Kidney (tissue), 14 donors: Measurements from ENCODE around the gene ME3. TPM values are rescaled to one million over a fixed set of nuclear protein-coding genes. Genes with fewer than 3 reads are reported as not detected.

Experiments
- DNase-seq, 5 donors: peaks; one replicate each; pipeline ENCODE4 v3.0.0-alpha.2; 2013 to 2020
- FAIRE-seq: peaks from 2 replicates; lab custom pipeline; 2012; peaks lifted over from hg19 to GRCh38; lab: Jason Lieb, UNC
- H3K27ac ChIP-seq, 2 donors: one replicate each; pipeline ENCODE4 v1.7.0; 2013; ENCODE audit warnings: low read depth in 2 of 2, low read length in 2 of 2, inconsistent platforms in 1 of 2
- H3K27me3 ChIP-seq: one replicate; pipeline ENCODE4 v1.7.1; 2013; ENCODE audit warnings: low read length, inconsistent platforms; ENCODE audit not compliant: control insufficient read depth, insufficient read depth
- H3K36me3 ChIP-seq, 3 donors: one replicate each; pipeline versions ENCODE4 v1.7.0 to v1.7.1; 2013; ENCODE audit warnings: low read length in 3 of 3, control low read depth in 1 of 3, inconsistent platforms in 1 of 3; ENCODE audit not compliant: insufficient read depth in 3 of 3, control insufficient read depth in 2 of 3
- H3K4me1 ChIP-seq, 3 donors: one replicate each; pipeline versions ENCODE4 v1.7.0 to v1.7.1; 2013; ENCODE audit warnings: low read length in 3 of 3, inconsistent platforms in 1 of 3, low read depth in 1 of 3; ENCODE audit not compliant: control insufficient read depth in 2 of 3, insufficient read depth in 2 of 3
- H3K4me3 ChIP-seq, 3 donors: one replicate each; pipeline versions ENCODE4 v1.7.0 to v1.8.1; 2013; ENCODE audit warnings: low read length in 3 of 3, control low read depth in 1 of 3, inconsistent platforms in 1 of 3
- H3K9ac ChIP-seq, 3 donors: one replicate each; pipeline versions ENCODE4 v1.7.0 to v1.7.1; 2013; ENCODE audit warnings: low read length in 3 of 3, control low read depth in 1 of 3, inconsistent platforms in 1 of 3
- H3K9me3 ChIP-seq, 3 donors: one replicate each; pipeline versions ENCODE4 v1.7.0 to v1.7.1; 2013; ENCODE audit warnings: low read length in 3 of 3, control low read depth in 1 of 3, inconsistent platforms in 1 of 3; ENCODE audit not compliant: control insufficient read depth in 2 of 3, insufficient read depth in 1 of 3
- intact Hi-C: fragments of 100-400 bp; cut with DNase I; formaldehyde crosslinking; loops from one replicate; pipeline ENCODE4 v1.11.1; 2022
- polyA plus RNA-seq: library from polyadenylated mRNA; stranded (reverse); fragments of 350-450 nt; fragmentation: Illumina TruSeq; extraction: RNeasy Lipid Tissue Mini Kit (QIAGEN cat#74804); gene quantifications from one replicate; pipeline ENCODE4 v1.2.3, GENCODE V29; 2014; ENCODE audit warnings: low read depth, low replicate concordance; ENCODE audit not compliant: insufficient read depth
- total RNA-seq: library from RNA; stranded (reverse); fragmentation: NEBNext Ultra II Directional; extraction: Animal tissue kit (Norgen Biotek cat#: 25700); gene quantifications from one replicate; pipeline ENCODE4 v1.2.1, GENCODE V29; 2021
- TF ChIP-seq, protein P1 (sequence below): IDR thresholded peaks from 3 replicates; pipeline ENCODE4 v1.5.1; 2012; ENCODE audit warnings: mild to moderate bottlenecking, moderate library complexity, borderline replicate concordance; ENCODE audit not compliant: insufficient read depth; ENCODE audit errors: extremely low read depth
- donor health status: control.
- donor health status: control.
- donor health status: control.
- donor health status: control.
- donor health status: control.
- donor health status: DM: yes; HTN: yes; CAD: no.
- donor health status: Normal renal cell carcinoma (clear cell type).

ME3 gene
- total and polyA plus RNA-seq, 2 donors from 2014 or later, result 13.2 to 32.2 TPM

DNA sequence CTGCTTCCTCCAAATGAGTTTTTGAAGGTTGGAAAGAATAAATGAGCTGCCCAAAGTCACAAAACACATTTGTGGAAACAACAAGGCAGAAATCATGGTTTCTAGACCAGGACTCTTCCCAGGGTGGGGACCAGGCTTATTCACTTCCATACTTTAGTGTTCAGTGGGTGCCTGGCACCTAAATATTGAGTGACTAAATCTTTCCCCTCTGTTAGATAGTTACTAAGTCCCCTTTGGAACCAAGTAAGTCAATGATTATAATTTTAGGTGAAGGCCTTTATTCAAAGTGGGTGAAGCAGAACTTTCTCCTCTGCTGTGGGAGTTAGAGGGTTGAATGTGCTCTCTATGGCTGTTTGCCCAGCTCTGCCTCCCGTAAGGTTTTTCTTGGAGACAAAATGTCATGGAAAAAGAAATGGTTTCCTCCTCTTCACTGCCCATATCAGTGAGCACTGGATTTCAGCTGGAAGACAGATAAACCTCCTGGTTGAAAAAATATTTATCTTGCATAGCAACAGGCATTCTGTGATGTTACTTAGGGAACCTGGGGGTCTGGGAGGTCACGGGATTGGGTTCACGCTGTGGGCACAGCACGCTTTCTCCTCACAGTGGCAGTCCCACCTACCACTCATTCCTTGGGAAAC is 179.9 kb downstream of the ME3 start:
- H3K27ac ChIP-seq, result no peak overlapping the region
- peaks cover 0 to 3% (median 0%) of the 10 kb centered on the region in 3 donors for H3K4me1 ChIP-seq
- intact Hi-C loops, result no loop called here
- no peak overlapping the region for H3K9ac ChIP-seq
- DNase-seq, result peak in 1 of 5 donors; percentile 24
- TF ChIP-seq, protein P1, sequence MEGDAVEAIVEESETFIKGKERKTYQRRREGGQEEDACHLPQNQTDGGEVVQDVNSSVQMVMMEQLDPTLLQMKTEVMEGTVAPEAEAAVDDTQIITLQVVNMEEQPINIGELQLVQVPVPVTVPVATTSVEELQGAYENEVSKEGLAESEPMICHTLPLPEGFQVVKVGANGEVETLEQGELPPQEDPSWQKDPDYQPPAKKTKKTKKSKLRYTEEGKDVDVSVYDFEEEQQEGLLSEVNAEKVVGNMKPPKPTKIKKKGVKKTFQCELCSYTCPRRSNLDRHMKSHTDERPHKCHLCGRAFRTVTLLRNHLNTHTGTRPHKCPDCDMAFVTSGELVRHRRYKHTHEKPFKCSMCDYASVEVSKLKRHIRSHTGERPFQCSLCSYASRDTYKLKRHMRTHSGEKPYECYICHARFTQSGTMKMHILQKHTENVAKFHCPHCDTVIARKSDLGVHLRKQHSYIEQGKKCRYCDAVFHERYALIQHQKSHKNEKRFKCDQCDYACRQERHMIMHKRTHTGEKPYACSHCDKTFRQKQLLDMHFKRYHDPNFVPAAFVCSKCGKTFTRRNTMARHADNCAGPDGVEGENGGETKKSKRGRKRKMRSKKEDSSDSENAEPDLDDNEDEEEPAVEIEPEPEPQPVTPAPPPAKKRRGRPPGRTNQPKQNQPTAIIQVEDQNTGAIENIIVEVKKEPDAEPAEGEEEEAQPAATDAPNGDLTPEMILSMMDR, result no peak
- no peaks in the 10 kb centered on the region for H3K27me3 ChIP-seq
- H3K9me3 ChIP-seq, result no peaks in the 10 kb centered on the region
- H3K36me3 ChIP-seq, result no peaks in the 10 kb centered on the region
- FAIRE-seq, result no peak
- no peak overlapping the region for H3K4me3 ChIP-seq

DNA sequence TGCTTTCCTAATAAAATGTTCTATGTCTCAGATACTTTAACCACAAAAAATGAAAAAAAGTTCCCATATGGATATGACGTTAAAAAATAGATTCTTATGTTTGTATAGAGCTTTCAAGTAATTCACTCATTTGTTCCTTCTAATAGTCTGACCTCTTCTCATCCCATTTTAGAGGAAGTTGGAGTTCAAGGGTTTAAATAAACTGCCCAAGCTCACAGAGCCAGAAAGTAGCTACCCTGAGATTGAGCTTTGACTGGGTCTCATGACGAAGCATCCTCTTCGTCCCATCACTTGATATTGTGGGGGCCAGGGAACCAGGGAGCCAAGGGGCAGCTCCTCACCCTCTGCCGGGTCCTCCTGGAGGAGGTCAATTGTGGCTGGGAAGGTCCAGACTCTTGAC is 181.4 kb downstream of the ME3 start:
- Histone ChIP-seq H3K4me1 (peaks cover 0 to 3% (median 0%) of the 10 kb centered on the region in 3 donors), H3K9me3 (no peaks in the 10 kb centered on the region), H3K9ac (no peak overlapping the region), H3K27me3 (no peaks in the 10 kb centered on the region), H3K36me3 (no peaks in the 10 kb centered on the region), H3K4me3 (no peak overlapping the region), H3K27ac (no peak overlapping the region)
- TF ChIP-seq, protein P1, result no peak
- FAIRE-seq, result no peak
- DNase-seq, result no peak
- intact Hi-C loops, result no loop called here

DNA sequence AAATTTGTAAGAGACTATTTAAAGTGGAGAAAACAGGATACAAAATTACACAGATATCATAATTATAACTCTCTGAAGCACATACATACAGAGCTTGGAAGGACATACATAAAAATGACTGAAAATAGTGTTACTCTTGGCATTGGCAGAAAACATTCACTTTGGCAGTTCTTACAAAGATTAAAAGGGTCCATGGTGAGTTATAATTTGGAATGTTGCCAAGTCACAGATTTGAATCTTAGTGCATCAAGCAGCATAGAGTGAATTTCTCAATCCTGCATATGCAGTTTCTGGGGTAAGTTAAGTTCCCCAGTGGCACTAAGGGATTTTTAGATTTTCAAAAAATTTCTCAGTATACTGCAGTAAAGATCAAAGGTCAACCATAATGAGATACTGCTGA is 181.8 kb downstream of the ME3 start:
- TF ChIP-seq, protein P1, result no peak
- no peak for FAIRE-seq
- H3K36me3 ChIP-seq, result no peaks in the 10 kb centered on the region
- DNase-seq, result no peak
- intact Hi-C loops, result no loop called here
- H3K9me3 ChIP-seq, result no peaks in the 10 kb centered on the region
- peaks cover 0 to 3% (median 0%) of the 10 kb centered on the region in 3 donors for H3K4me1 ChIP-seq
- no peaks in the 10 kb centered on the region for H3K27me3 ChIP-seq
- no peak overlapping the region for H3K27ac ChIP-seq
- no peak overlapping the region for H3K4me3 ChIP-seq
- H3K9ac ChIP-seq, result no peak overlapping the region

DNA sequence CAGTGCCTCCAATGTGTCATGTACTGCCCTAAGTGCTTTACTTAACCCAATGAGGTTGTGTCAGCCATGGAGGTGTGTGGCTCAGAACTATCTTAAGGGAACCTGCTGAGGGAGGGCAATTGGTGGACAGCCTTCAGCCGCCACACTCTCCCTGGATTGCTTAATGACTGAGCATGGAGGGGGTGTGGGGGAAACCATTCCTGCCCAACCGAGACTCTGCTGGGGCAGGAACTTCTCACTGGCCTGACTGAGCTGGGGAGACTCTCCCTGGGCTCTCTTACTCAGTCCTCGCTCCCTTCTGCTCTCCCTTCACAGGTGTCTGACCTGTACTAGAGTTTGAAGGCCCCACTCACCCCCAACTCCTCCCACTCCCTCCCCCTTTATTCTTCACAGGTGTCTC is 183.0 kb downstream of the ME3 start:
- H3K4me1 ChIP-seq, result peaks cover 0 to 9% (median 8%) of the 10 kb centered on the region in 3 donors
- no peaks in the 10 kb centered on the region for H3K27me3 ChIP-seq
- DNase-seq, result no peak
- H3K9ac ChIP-seq, result no peak overlapping the region
- H3K9me3 ChIP-seq, result no peaks in the 10 kb centered on the region
- intact Hi-C loops, result no loop called here
- FAIRE-seq, result no peak
- no peak overlapping the region for H3K4me3 ChIP-seq
- no peak overlapping the region for H3K27ac ChIP-seq
- H3K36me3 ChIP-seq, result no peaks in the 10 kb centered on the region
- TF ChIP-seq, protein P1, result no peak
